Tibial nerve (tissue), 4 donors: ENCODE results near the gene NDUFB11. TPM values are rescaled to one million over a fixed set of nuclear protein-coding genes. Genes with fewer than 3 reads are reported as not detected.

Experiments
- DNase-seq, 2 donors: peaks; one replicate each; pipeline ENCODE4 v3.0.0-alpha.2; 2019; ENCODE audit warnings: low spot score in 2 of 2
- H3K27ac ChIP-seq, 4 donors: fragments of 200-600 bp; sonication (generic) in 3 of 4; one replicate each; pipeline ENCODE4 v1.5.1; 2017 to 2019; ENCODE audit warnings: mild to moderate bottlenecking in 1 of 4
- H3K27me3 ChIP-seq, 2 donors: fragments of 200-600 bp; sonication (generic) in 1 of 2; one replicate each; pipeline versions ENCODE4 v1.5.1 to v1.6.0; 2017 to 2019
- H3K36me3 ChIP-seq, 3 donors: fragments of 200-600 bp; sonication (generic); one replicate each; pipeline ENCODE4 v1.5.1; 2018 to 2019
- H3K4me1 ChIP-seq, 4 donors: fragments of 200-600 bp; sonication (generic) in 3 of 4; one replicate each; pipeline ENCODE4 v1.5.1; 2017 to 2019
- H3K4me3 ChIP-seq, 4 donors: fragments of 200-600 bp; sonication (generic) in 3 of 4; one replicate each; pipeline ENCODE4 v1.5.1; 2017 to 2019; ENCODE audit warnings: mild to moderate bottlenecking in 1 of 4, moderate library complexity in 1 of 4
- H3K9me3 ChIP-seq, 4 donors: fragments of 200-600 bp; sonication (generic) in 3 of 4; one replicate each; pipeline ENCODE4 v1.5.1; 2017 to 2019
- EP300 ChIP-seq, 2 donors: sonication (generic); formaldehyde crosslinking; IDR thresholded peaks; one replicate each; pipeline ENCODE4 v1.6.1; 2017; ENCODE audit warnings: antibody characterized with exemption in 2 of 2, mild to moderate bottlenecking in 1 of 2
- POLR2A ChIP-seq, 2 donors: fragments of 450-650 bp; IDR thresholded peaks; one replicate each; pipeline ENCODE4 v1.6.1; 2017; ENCODE audit warnings: antibody characterized with exemption in 2 of 2, mild to moderate bottlenecking in 2 of 2, moderate library complexity in 2 of 2
- WGBS, 2 donors: methylation state at CpG; one replicate each; pipeline ENCODE4 v1.1.5; 2018; 5-methylcytosine and 5-hydroxymethylcytosine counted together
- total RNA-seq, 4 donors: library from RNA; depleted of rRNA; stranded (reverse); fragments of >200 nt; gene quantifications; one replicate each; pipeline ENCODE4 v1.1.0, GENCODE V29; 2016
- TF ChIP-seq, protein P1 (sequence below), 5 experiments: fragments of 200-600 bp in 3 of 5; fragments of 450-650 bp in 2 of 5; sonication (generic) in 3 of 5; IDR thresholded peaks; one replicate each; pipeline ENCODE4 v1.5.1; 2016 to 2019; ENCODE audit warnings: antibody characterized with exemption in 5 of 5, mild to moderate bottlenecking in 3 of 5, moderate library complexity in 2 of 5

The NDUFB11 gene
- total RNA-seq, 4 donors from 2014 or later, result 45.4 to 78.1 (median 60.5) TPM

DNA sequence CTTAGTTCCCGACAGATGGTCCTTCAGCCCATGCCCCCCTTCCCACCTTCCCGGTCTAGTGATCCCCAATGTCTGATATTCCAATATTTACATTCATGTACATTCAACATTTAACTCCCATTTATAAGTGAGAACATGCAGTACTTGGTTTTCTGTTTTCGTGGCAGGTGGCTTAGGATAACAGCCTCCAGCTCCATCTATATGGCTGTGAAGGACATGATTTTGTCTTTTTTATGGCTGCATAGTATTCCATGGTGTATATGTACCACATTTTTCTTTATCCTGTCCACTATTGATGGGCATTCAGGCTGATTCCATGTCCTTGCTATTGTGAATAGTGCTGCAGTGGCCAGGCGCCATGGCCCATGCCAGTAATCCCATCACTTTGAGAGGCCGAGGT lies 14.3 kb upstream of the NDUFB11 start:
- Histone ChIP-seq H3K27me3 (no peaks in the 10 kb centered on the region), H3K4me1 (no peaks in the 10 kb centered on the region), H3K4me3 (no peak overlapping the region), H3K27ac (no peak overlapping the region), H3K9me3 (no peaks in the 10 kb centered on the region), H3K36me3 (peaks cover 0 to 20% (median 0%) of the 10 kb centered on the region in 3 donors)
- 95 to 98% methylated on average over 5 of the region's 5 CpGs for WGBS, 2 donors
- no peak for DNase-seq
- no peak for TF ChIP-seq EP300 (IDR thresholded peaks at IDR 0.05)
- no peak for TF ChIP-seq POLR2A (IDR thresholded peaks at IDR 0.05)
- TF ChIP-seq, protein P1, sequence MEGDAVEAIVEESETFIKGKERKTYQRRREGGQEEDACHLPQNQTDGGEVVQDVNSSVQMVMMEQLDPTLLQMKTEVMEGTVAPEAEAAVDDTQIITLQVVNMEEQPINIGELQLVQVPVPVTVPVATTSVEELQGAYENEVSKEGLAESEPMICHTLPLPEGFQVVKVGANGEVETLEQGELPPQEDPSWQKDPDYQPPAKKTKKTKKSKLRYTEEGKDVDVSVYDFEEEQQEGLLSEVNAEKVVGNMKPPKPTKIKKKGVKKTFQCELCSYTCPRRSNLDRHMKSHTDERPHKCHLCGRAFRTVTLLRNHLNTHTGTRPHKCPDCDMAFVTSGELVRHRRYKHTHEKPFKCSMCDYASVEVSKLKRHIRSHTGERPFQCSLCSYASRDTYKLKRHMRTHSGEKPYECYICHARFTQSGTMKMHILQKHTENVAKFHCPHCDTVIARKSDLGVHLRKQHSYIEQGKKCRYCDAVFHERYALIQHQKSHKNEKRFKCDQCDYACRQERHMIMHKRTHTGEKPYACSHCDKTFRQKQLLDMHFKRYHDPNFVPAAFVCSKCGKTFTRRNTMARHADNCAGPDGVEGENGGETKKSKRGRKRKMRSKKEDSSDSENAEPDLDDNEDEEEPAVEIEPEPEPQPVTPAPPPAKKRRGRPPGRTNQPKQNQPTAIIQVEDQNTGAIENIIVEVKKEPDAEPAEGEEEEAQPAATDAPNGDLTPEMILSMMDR (IDR thresholded peaks at IDR 0.05), result no peak

DNA sequence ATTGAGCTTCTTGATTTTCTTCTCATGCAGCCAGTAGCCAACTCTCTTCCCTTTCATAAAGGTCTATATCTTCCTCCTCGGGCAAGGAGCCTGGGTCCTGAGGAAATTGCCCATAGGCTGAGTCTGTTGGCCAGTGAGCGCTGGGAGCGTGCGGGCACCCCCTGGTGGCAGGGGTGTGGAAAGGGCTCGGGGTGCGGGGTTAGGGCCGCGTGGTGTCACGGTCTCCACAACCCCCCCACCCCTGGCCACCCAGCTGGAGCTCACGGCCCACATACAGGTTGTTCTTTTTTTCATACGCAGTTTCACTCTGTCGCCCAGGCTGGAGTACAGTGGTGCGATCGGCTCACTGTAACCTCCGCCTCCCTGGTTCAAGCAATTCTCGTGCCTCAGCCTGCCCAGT lies 13.6 kb upstream of the NDUFB11 start:
- Histone ChIP-seq H3K27ac (no peak overlapping the region), H3K4me1 (no peaks in the 10 kb centered on the region), H3K4me3 (no peak overlapping the region), H3K9me3 (no peaks in the 10 kb centered on the region), H3K27me3 (no peaks in the 10 kb centered on the region), H3K36me3 (peaks cover 0 to 20% (median 0%) of the 10 kb centered on the region in 3 donors)
- DNase-seq, result no peak
- 93 to 94% methylated on average over 10 to 16 of the region's 16 CpGs for WGBS, 2 donors
- TF ChIP-seq POLR2A (IDR thresholded peaks at IDR 0.05), result no peak
- TF ChIP-seq, protein P1 (IDR thresholded peaks at IDR 0.05), result no peak
- TF ChIP-seq EP300 (IDR thresholded peaks at IDR 0.05), result no peak

DNA sequence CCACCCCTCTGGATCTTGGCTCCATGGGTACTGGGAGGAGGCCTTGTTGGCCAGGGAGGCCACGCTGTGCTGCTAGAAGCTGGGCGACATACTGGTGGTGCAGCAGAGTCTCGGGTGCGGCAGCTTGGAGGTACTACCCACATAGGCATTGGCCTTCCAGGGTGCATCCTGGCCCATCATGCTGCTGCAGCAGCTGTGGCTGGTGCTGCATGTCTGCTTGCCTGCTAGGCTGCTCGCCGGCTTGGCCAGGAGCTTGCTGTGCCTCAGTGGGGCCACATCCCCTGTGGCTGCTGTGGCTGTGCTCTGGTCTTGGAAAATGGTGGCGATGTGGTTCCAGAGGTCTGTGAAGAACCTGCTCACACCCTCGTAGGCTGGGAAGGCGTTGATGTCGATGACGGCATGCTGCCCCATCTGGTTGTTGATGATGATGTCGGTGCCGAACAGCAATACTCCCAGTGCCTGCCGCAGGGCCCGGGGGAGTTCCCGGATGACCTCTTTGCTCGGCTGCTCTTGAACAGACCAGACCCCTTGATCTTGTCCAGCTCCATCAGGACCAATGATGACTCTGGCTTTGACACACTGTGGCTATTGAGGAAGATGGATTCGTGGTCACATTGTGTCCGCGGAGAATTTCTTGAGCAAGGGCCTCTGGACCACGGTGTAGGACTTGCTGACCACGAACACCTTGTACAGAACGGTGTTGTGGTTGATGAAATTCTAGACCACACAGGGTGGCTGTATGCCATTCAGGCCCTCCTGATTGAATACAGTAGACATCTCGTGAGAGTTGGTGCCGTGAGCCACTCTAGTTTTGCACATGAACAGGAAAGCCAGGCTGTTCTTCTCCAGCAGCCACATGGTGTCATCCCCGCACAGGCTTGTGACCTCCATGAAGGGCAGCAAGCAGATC lies 12.4 kb upstream of the NDUFB11 start:
- Histone ChIP-seq H3K27me3 (no peaks in the 10 kb centered on the region), H3K4me1 (no peaks in the 10 kb centered on the region), H3K27ac (no peak overlapping the region), H3K4me3 (no peak overlapping the region), H3K36me3 (peaks cover 0 to 20% (median 0%) of the 10 kb centered on the region in 3 donors), H3K9me3 (no peaks in the 10 kb centered on the region)
- 92 to 97% methylated on average over 6 to 26 of the region's 26 CpGs for WGBS, 2 donors
- TF ChIP-seq EP300 (IDR thresholded peaks at IDR 0.05) (no peak), POLR2A (IDR thresholded peaks at IDR 0.05) (no peak)
- TF ChIP-seq, protein P1 (IDR thresholded peaks at IDR 0.05), result no peak
- no peak for DNase-seq

DNA sequence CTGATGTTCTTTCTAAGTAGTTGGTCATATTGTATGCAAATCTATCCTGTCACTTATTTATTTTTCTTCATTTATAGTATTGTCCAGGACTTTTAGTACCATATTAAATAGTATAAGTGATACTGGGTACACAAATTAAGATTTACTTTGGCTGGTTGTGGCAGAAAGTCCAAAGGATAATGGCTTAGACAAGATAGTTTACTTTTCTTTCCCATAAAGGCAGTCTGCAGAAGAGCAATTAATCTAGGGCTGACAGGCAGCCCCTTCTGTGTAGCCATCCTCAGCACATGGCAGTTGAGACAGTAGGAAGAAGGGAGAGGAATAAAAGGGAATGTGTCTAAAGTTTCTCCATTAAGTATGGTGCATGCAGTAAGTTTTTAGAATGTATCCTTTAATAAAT lies 6.9 kb upstream of the NDUFB11 start:
- DNase-seq, result no peak
- Histone ChIP-seq H3K36me3 (peaks cover 0 to 5% (median 0%) of the 10 kb centered on the region in 3 donors), H3K4me3 (no peak overlapping the region), H3K9me3 (no peaks in the 10 kb centered on the region), H3K4me1 (peaks cover 0 to 11% (median 4%) of the 10 kb centered on the region in 4 donors), H3K27me3 (no peaks in the 10 kb centered on the region), H3K27ac (no peak overlapping the region)
- TF ChIP-seq, protein P1 (IDR thresholded peaks at IDR 0.05), result no peak
- TF ChIP-seq POLR2A (IDR thresholded peaks at IDR 0.05) (no peak), EP300 (IDR thresholded peaks at IDR 0.05) (no peak)

DNA sequence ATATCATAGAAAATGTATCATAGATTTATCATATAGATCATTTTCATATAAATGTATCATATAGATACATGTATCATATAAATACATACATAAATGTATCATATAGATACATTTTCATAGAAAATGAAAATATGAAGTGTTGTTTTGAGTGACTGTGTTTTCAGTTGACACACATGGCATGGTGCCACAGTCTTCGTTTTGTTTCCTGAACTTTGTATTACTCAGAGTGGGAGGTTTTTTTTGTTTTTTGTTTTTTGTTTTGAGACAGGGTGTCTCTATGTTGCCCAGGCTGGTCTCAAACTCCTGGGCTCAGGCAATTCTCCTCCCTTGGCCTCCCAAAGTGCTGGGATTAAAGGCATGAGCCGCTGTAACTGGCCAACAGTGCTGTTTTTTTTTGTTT lies 4.4 kb upstream of the NDUFB11 start:
- H3K27me3 ChIP-seq, result no peaks in the 10 kb centered on the region
- H3K27ac ChIP-seq, result peak overlapping the region in 1 of 4 donors; percentile 6
- 49 to 67% methylated on average over 2 of the region's 2 CpGs for WGBS, 2 donors

More for the DNA sequence above, 4.4 kb upstream of the NDUFB11 start:
- Histone ChIP-seq H3K4me3 (no peak overlapping the region), H3K36me3 (no peaks in the 10 kb centered on the region), H3K9me3 (no peaks in the 10 kb centered on the region), H3K4me1 (peaks cover 0 to 16% (median 6%) of the 10 kb centered on the region in 4 donors)
- TF ChIP-seq, protein P1 (IDR thresholded peaks at IDR 0.05), result no peak
- TF ChIP-seq POLR2A (IDR thresholded peaks at IDR 0.05), result no peak
- TF ChIP-seq EP300 (IDR thresholded peaks at IDR 0.05), result no peak
- DNase-seq, result no peak
